Thymus (tissue), 11 donors: ENCODE data around the gene MOG. TPM values are rescaled to one million over a fixed set of nuclear protein-coding genes. Genes with fewer than 3 reads are reported as not detected.
"Not testable (repeated sequence)": the region's sequence is repeated elsewhere in the genome, so short reads cannot be mapped to it uniquely, and the experiment has no call there.

Experiments used
- DNase-seq, 9 donors: peaks; one replicate each; pipeline ENCODE4 v3.0.0-alpha.2; 2013; ENCODE audit warnings: low spot score in 9 of 9, low read depth in 6 of 9, missing footprints in 1 of 9
- H3K27ac ChIP-seq, 2 donors: one replicate each; pipeline ENCODE4 v1.5.1; 2013; ENCODE audit warnings: control low read depth in 1 of 2, low read depth in 1 of 2, low read length in 1 of 2, mild to moderate bottlenecking in 1 of 2, moderate library complexity in 1 of 2
- H3K27me3 ChIP-seq, 2 donors: one replicate each; pipeline ENCODE4 v1.5.1; 2013; ENCODE audit warnings: low read length in 1 of 2; ENCODE audit not compliant: control insufficient read depth in 2 of 2, insufficient read depth in 1 of 2
- H3K36me3 ChIP-seq, 2 donors: one replicate each; pipeline ENCODE4 v1.5.1; 2013; ENCODE audit warnings: low read length in 1 of 2, mild to moderate bottlenecking in 1 of 2, moderate library complexity in 1 of 2; ENCODE audit not compliant: control insufficient read depth in 2 of 2, insufficient read depth in 2 of 2
- H3K4me1 ChIP-seq, 2 donors: one replicate each; pipeline ENCODE4 v1.5.1; 2013; ENCODE audit warnings: low read length in 2 of 2; ENCODE audit not compliant: control insufficient read depth in 2 of 2, insufficient read depth in 2 of 2
- H3K4me3 ChIP-seq, 2 donors: one replicate each; pipeline ENCODE4 v1.5.1; 2013; ENCODE audit warnings: low read length in 2 of 2, control low read depth in 1 of 2, mild to moderate bottlenecking in 1 of 2
- H3K9me3 ChIP-seq, 2 donors: one replicate each; pipeline ENCODE4 v1.5.1; 2013; ENCODE audit warnings: low read length in 1 of 2, mild to moderate bottlenecking in 1 of 2; ENCODE audit not compliant: control insufficient read depth in 2 of 2, insufficient read depth in 1 of 2
- WGBS: extraction: QIAGEN DNeasy Blood & Tissue Kit; methylation state at CpG from one replicate; pipeline ENCODE4 v1.1.7; 2013; 5-methylcytosine and 5-hydroxymethylcytosine counted together
- polyA plus RNA-seq: library from polyadenylated mRNA; stranded (reverse); fragments of 200-250 nt; gene quantifications from one replicate; pipeline ENCODE4 v1.2.3, GENCODE V29; 2013
- total RNA-seq: library from RNA; stranded (reverse); fragments of 120-200 nt; gene quantifications from one replicate; pipeline ENCODE4 v1.2.4, GENCODE V29; 2013
- donor health status: healthy.

MOG gene
- total and polyA plus RNA-seq, 2 donors, result 0.11 TPM; not detected in 1

GRCh38 chr6:29667158-29667557 is 10.3 kb downstream of the MOG start:
- H3K4me3 ChIP-seq, result no peak overlapping the region
- no peaks in the 10 kb centered on the region for H3K9me3 ChIP-seq
- no peak for DNase-seq
- H3K27me3 ChIP-seq, result peaks cover 0 to 16% of the 10 kb centered on the region in 2 donors
- no peak overlapping the region for H3K27ac ChIP-seq
- WGBS, result 77% methylated on average over 5 of the region's 5 CpGs
- no peaks in the 10 kb centered on the region for H3K4me1 ChIP-seq
- no peaks in the 10 kb centered on the region for H3K36me3 ChIP-seq

- no peaks in the 10 kb centered on the region for H3K4me1 ChIP-seq
- no peak for DNase-seq
- 75% methylated on average over 1 of the region's 1 CpG for WGBS
Observed at GRCh38 chr6:29671026-29671425, 14.1 kb downstream of the MOG start.

GRCh38 chr6:29672116-29672515 is 15.2 kb downstream of the MOG start:
- H3K4me1 ChIP-seq, H3K9me3 ChIP-seq, H3K27me3 ChIP-seq, H3K27ac ChIP-seq, H3K4me3 ChIP-seq, DNase-seq, H3K36me3 ChIP-seq: not testable (repeated sequence)
- WGBS, result 97% methylated on average over 5 of the region's 5 CpGs

More at GRCh38 chr6:29671026-29671425, 14.1 kb downstream of the MOG start:
- Histone ChIP-seq H3K27me3 (peaks cover 0 to 7% of the 10 kb centered on the region in 2 donors), H3K9me3 (no peaks in the 10 kb centered on the region), H3K27ac (no peak overlapping the region), H3K4me3 (no peak overlapping the region), H3K36me3 (no peaks in the 10 kb centered on the region)

- H3K4me1 ChIP-seq, result no peaks in the 10 kb centered on the region
- 97% methylated on average over 12 of the region's 12 CpGs for WGBS
- H3K27me3 ChIP-seq, result no peaks in the 10 kb centered on the region
- DNase-seq, result no peak
- no peak overlapping the region for H3K27ac ChIP-seq
- H3K36me3 ChIP-seq, result no peaks in the 10 kb centered on the region
- H3K9me3 ChIP-seq, result no peaks in the 10 kb centered on the region
- no peak overlapping the region for H3K4me3 ChIP-seq
Observed at GRCh38 chr6:29673161-29673560, 16.3 kb downstream of the MOG start.

- 93% methylated on average over 5 of the region's 5 CpGs for WGBS
- Histone ChIP-seq H3K36me3 (no peaks in the 10 kb centered on the region), H3K4me1 (no peaks in the 10 kb centered on the region), H3K27ac (no peak overlapping the region), H3K4me3 (no peak overlapping the region), H3K27me3 (no peaks in the 10 kb centered on the region), H3K9me3 (no peaks in the 10 kb centered on the region)
- no peak for DNase-seq
Observed at GRCh38 chr6:29674008-29674407, 17.1 kb downstream of the MOG start.

- H3K9me3 ChIP-seq, result peaks cover 0 to 4% of the 10 kb centered on the region in 2 donors
- 98% methylated on average over 1 of the region's 1 CpG for WGBS
- H3K4me1 ChIP-seq, result no peaks in the 10 kb centered on the region
- H3K36me3 ChIP-seq, result no peaks in the 10 kb centered on the region
- H3K4me3 ChIP-seq, result no peak overlapping the region
- peaks cover 0 to 2% of the 10 kb centered on the region in 2 donors for H3K27me3 ChIP-seq
- no peak overlapping the region for H3K27ac ChIP-seq
- no peak for DNase-seq
Observed at GRCh38 chr6:29675561-29675960, 18.7 kb downstream of the MOG start.

- Histone ChIP-seq H3K27me3 (peaks cover 0 to 2% of the 10 kb centered on the region in 2 donors), H3K4me1 (no peaks in the 10 kb centered on the region), H3K27ac (no peak overlapping the region), H3K4me3 (no peak overlapping the region), H3K36me3 (no peaks in the 10 kb centered on the region), H3K9me3 (peaks cover 0 to 7% of the 10 kb centered on the region in 2 donors)
- no peak for DNase-seq
- 15% methylated on average over 2 of the region's 2 CpGs for WGBS
Observed at GRCh38 chr6:29676981-29677601, 20.2 kb downstream of the MOG start.

- WGBS, result 96% methylated on average over 5 of the region's 5 CpGs
- Histone ChIP-seq H3K9me3 (peaks cover 0 to 7% of the 10 kb centered on the region in 2 donors), H3K27ac (no peak overlapping the region), H3K27me3 (peaks cover 0 to 2% of the 10 kb centered on the region in 2 donors), H3K4me1 (no peaks in the 10 kb centered on the region), H3K36me3 (no peaks in the 10 kb centered on the region), H3K4me3 (no peak overlapping the region)
- DNase-seq, result no peak
Observed at GRCh38 chr6:29678114-29678513, 21.2 kb downstream of the MOG start.

- Histone ChIP-seq H3K9me3 (peaks cover 0 to 7% of the 10 kb centered on the region in 2 donors), H3K4me3 (no peak overlapping the region), H3K36me3 (no peaks in the 10 kb centered on the region), H3K27me3 (peaks cover 0 to 2% of the 10 kb centered on the region in 2 donors), H3K27ac (no peak overlapping the region), H3K4me1 (no peaks in the 10 kb centered on the region)
- 72% methylated on average over 13 of the region's 13 CpGs for WGBS
- no peak for DNase-seq
Observed at GRCh38 chr6:29679962-29680361, 23.1 kb downstream of the MOG start.
